Right lobe of liver (tissue), 6 donors: ENCODE results near the gene DLG2. TPM values are rescaled to one million over a fixed set of nuclear protein-coding genes. Genes with fewer than 3 reads are reported as not detected.

Source experiments
- ATAC-seq, 4 donors: fragments of 200-7000 bp; cut with Tn5 transposase; one replicate each; pipeline ENCODE4 v1.9.1; 2020; ENCODE audit warnings: mild to moderate bottlenecking in 4 of 4, moderate library complexity in 4 of 4
- DNase-seq, 3 donors: peaks; one replicate each; pipeline ENCODE4 v3.0.0-alpha.2; 2020
- H3K27ac ChIP-seq, 3 donors: fragments of 200-600 bp; one replicate each; pipeline ENCODE4 v1.8.0; 2022
- H3K27me3 ChIP-seq, 2 donors: fragments of 200-600 bp; one replicate each; pipeline ENCODE4 v1.8.0; 2022
- H3K36me3 ChIP-seq, 4 donors: fragments of 200-600 bp; sonication (generic) in 1 of 4; one replicate each; pipeline versions ENCODE4 v1.5.1 to v1.8.0; 2017 to 2022; ENCODE audit warnings: control low read depth in 1 of 4
- H3K4me1 ChIP-seq, 4 donors: fragments of 200-600 bp; sonication (generic) in 1 of 4; one replicate each; pipeline versions ENCODE4 v1.5.1 to v1.8.0; 2017 to 2022; ENCODE audit warnings: control low read depth in 1 of 4
- H3K4me3 ChIP-seq, 3 donors: fragments of 200-600 bp; one replicate each; pipeline ENCODE4 v1.8.0; 2022
- H3K9me3 ChIP-seq, 4 donors: fragments of 200-600 bp; sonication (generic) in 1 of 4; one replicate each; pipeline versions ENCODE4 v1.5.1 to v1.8.0; 2017 to 2022; ENCODE audit warnings: control low read depth in 1 of 4
- CTCF ChIP-seq, 4 donors: fragments of 200-600 bp in 3 of 4; fragments of 450-650 bp in 1 of 4; IDR thresholded peaks; one replicate each; pipeline versions ENCODE4 v1.5.1 to v1.8.0; 2016 to 2022; ENCODE audit warnings: antibody characterized with exemption in 4 of 4, mild to moderate bottlenecking in 2 of 4
- POLR2A ChIP-seq: fragments of 450-650 bp; IDR thresholded peaks from one replicate; pipeline ENCODE4 v1.6.1; 2017; ENCODE audit warnings: antibody characterized with exemption, mild to moderate bottlenecking
- WGBS: methylation state at CpG from one replicate; pipeline ENCODE4 v1.1.6; 2018; ENCODE audit warnings: low coverage, low lambda C conversion rate; ENCODE audit not compliant: insufficient coverage; ENCODE audit errors: missing lambda C conversion rate; 5-methylcytosine and 5-hydroxymethylcytosine counted together
- intact Hi-C, 2 donors: fragments of 100-400 bp; cut with DNase I; formaldehyde crosslinking; loops; one replicate each; pipeline versions ENCODE4 v1.11.2 to v1.14.1; 2022
- total RNA-seq, 6 experiments: library from RNA; depleted of rRNA in 2 of 6; stranded (reverse); fragments of >200 nt in 2 of 6; fragmentation: NEBNext Ultra II Directional in 3 of 6; extraction: Animal tissue kit (Norgen Biotek cat#: 25700) in 3 of 6; gene quantifications; one replicate each; pipeline versions ENCODE4 v1.1.0 to v1.2.4, GENCODE V29; 2016 to 2023
- donor health status: DM: no; HTN: yes; CAD: no.
- donor health status: DM: no; HTN: no; CAD: no.
- donor health status: DM: no; HTN: no; CAD: no.
- donor health status: DM: no; HTN: yes; CAD: no.
- donor health status: DM: no; HTN: yes; CAD: no.

Gene DLG2
- total RNA-seq, 6 experiments from 2014 or later = 1.2 to 6.4 (median 2.5) TPM

- H3K4me3 ChIP-seq = no peak overlapping the region
- TF ChIP-seq POLR2A = no peak
- TF ChIP-seq CTCF (IDR thresholded peaks at IDR 0.05) = no peak
- H3K4me1 ChIP-seq = no peaks in the 10 kb centered on the region
- H3K27ac ChIP-seq = no peak overlapping the region
- no peaks in the 10 kb centered on the region for H3K9me3 ChIP-seq
- WGBS = 86% methylated on average over 3 of the region's 3 CpGs
- DNase-seq (no peak), ATAC-seq (no peak)
- no peaks in the 10 kb centered on the region for H3K36me3 ChIP-seq
- H3K27me3 ChIP-seq = no peaks in the 10 kb centered on the region
- intact Hi-C loops = no loop called here
These were observed 1813.8 kb downstream of the DLG2 start for GRCh38 chr11:83813296-83813695.

GRCh38 chr11:83809274-83809673 lies 1817.9 kb downstream of the DLG2 start:
- H3K27ac ChIP-seq = no peak overlapping the region
- DNase-seq (no peak), ATAC-seq (no peak)
- intact Hi-C loops = no loop called here
- no peaks in the 10 kb centered on the region for H3K9me3 ChIP-seq
- H3K36me3 ChIP-seq = no peaks in the 10 kb centered on the region
- TF ChIP-seq CTCF (IDR thresholded peaks at IDR 0.05) (no peak), POLR2A (no peak)
- no peaks in the 10 kb centered on the region for H3K27me3 ChIP-seq
- H3K4me3 ChIP-seq = no peak overlapping the region
- no peaks in the 10 kb centered on the region for H3K4me1 ChIP-seq

GRCh38 chr11:83801799-83802198 lies 1825.3 kb downstream of the DLG2 start:
- Histone ChIP-seq H3K4me3 (no peak overlapping the region), H3K27ac (no peak overlapping the region), H3K9me3 (no peaks in the 10 kb centered on the region), H3K4me1 (no peaks in the 10 kb centered on the region), H3K27me3 (no peaks in the 10 kb centered on the region), H3K36me3 (no peaks in the 10 kb centered on the region)
- ATAC-seq = no peak
- WGBS = 67% methylated on average over 1 of the region's 1 CpG
- intact Hi-C loops = no loop called here
- TF ChIP-seq POLR2A (no peak), CTCF (IDR thresholded peaks at IDR 0.05) (peak in 2 of 4 donors; percentile 8 to 16)
- no peak for DNase-seq

- Histone ChIP-seq H3K27ac (no peak overlapping the region), H3K4me1 (no peaks in the 10 kb centered on the region), H3K36me3 (no peaks in the 10 kb centered on the region), H3K27me3 (no peaks in the 10 kb centered on the region), H3K4me3 (no peak overlapping the region), H3K9me3 (no peaks in the 10 kb centered on the region)
- TF ChIP-seq POLR2A (no peak), CTCF (IDR thresholded peaks at IDR 0.05) (no peak)
- ATAC-seq (no peak), DNase-seq (no peak)
- 60% methylated on average over 2 of the region's 2 CpGs for WGBS
- intact Hi-C loops = no loop called here
These were observed 1833.8 kb downstream of the DLG2 start for GRCh38 chr11:83793310-83793709.

GRCh38 chr11:83791557-83791956 lies 1835.6 kb downstream of the DLG2 start:
- no peak for TF ChIP-seq CTCF (IDR thresholded peaks at IDR 0.05)
- TF ChIP-seq POLR2A = no peak
- WGBS = 93% methylated on average over 13 of the region's 17 CpGs
- no peak overlapping the region for H3K27ac ChIP-seq
- H3K36me3 ChIP-seq = no peaks in the 10 kb centered on the region
- ATAC-seq (no peak), DNase-seq (no peak)
- intact Hi-C loops = no loop called here
- no peaks in the 10 kb centered on the region for H3K4me1 ChIP-seq
- no peaks in the 10 kb centered on the region for H3K27me3 ChIP-seq
- H3K4me3 ChIP-seq = no peak overlapping the region
- no peaks in the 10 kb centered on the region for H3K9me3 ChIP-seq
